ENCODE results near the gene CNKSR2.

The CNKSR2 gene

DNA sequence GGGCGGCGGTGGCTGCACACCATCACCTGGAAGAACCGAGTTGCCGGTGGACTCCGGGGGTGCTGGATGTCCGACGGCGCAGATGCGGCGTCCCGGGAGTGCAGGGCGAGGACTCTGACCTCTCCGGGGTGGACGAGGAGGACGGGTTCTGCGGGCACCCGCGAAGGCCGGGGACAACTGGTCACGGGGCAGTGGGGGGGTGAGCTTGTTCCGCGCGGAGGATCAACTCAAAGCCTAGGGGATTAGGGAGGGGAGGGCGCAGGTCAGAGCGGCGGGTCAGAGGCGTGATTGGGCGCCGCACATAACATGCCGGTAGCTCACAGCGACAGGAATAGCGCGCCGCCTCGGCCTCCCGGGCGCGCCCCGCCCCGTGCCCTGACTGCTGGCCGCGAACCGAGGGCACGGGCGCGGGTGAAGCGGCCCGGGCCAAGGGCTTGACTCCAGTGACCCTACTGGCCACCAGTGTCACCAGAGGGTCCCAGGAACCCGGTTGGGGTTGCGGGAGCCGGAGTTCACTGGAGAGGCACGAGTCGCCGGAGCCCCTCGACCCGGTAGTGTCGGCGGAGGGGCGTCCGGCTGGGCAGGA, 284.0 kb downstream of the CNKSR2 start, which contains the start of gene KLHL34:
KLHL34 (minus strand) TSS at position 179 of the 586 bp plus-strand sequence. CDS start 542 bp downstream, outside the sequence.
- H3K4me1 ChIP-seq (ENCODE audit: control insufficient read depth, insufficient read depth, low read length) = no peaks in the 10 kb centered on the region
- peak within 1 kb of the TSS; percentile 65 for H3K9ac ChIP-seq (ENCODE audit: low read depth, low read length)
- H3K36me3 ChIP-seq (ENCODE audit: control insufficient read depth, insufficient read depth, low read length) = no peaks in the 10 kb centered on the region
- H3K27me3 ChIP-seq (ENCODE audit: control insufficient read depth, insufficient read depth, low read length) = no peaks in the 10 kb centered on the region
- no peaks in the 10 kb centered on the region for H3K9me3 ChIP-seq (ENCODE audit: control insufficient read depth, insufficient read depth, low read length)
- H3K4me3 ChIP-seq (ENCODE audit: low read depth, low read length) = peak within 1 kb of the TSS; percentile 33

DNA sequence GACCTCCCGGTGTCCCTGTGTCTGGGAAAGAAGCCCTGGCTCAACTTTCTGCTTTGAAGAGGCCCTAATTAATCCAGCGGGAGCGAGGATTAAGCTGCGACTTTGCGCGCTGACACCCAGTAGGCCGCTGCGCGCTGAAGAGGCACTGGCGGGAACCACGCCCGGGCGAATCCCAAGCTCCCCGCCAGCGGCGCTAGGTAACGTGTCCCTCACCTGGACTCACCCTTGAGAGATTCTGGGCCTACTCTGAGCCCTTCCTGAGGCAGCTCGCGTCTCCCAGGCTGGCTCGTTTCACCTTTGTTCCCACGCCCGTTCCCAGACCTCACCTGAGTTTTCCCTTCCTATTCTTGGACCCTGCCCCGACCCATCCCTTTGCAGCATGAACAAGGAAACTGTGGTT, 284.5 kb downstream of the CNKSR2 start:
- Histone ChIP-seq H3K9me3 (ENCODE audit: control insufficient read depth, insufficient read depth, low read length) (no peaks in the 10 kb centered on the region), H3K36me3 (ENCODE audit: control insufficient read depth, insufficient read depth, low read length) (no peaks in the 10 kb centered on the region), H3K27me3 (ENCODE audit: control insufficient read depth, insufficient read depth, low read length) (no peaks in the 10 kb centered on the region), H3K4me3 (ENCODE audit: low read depth, low read length) (peak overlapping the region; percentile 33), H3K4me1 (ENCODE audit: control insufficient read depth, insufficient read depth, low read length) (no peaks in the 10 kb centered on the region), H3K9ac (ENCODE audit: low read depth, low read length) (peak overlapping the region; percentile 65)

DNA sequence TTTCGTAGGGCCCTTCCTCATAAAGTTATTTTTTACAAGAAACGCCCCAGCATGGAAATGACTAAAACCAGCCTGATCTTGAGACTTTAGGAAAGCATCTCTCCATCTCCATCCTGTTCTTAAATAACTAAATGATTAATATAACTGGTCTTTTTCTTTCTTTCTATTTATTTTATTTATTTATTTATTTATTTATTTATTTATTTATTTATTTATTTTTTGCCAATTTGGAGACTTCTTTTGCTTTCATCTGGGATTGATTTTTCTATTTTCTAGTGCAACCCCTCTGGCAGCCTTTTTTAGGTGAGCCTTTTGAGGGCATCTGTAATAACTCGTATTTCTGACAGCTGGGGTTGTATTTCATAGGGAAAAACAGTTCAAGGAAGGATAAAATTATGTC, 285.1 kb downstream of the CNKSR2 start:
- H3K4me1 ChIP-seq (ENCODE audit: control insufficient read depth, insufficient read depth, low read length) = no peaks in the 10 kb centered on the region
- no peaks in the 10 kb centered on the region for H3K27me3 ChIP-seq (ENCODE audit: control insufficient read depth, insufficient read depth, low read length)
- H3K9me3 ChIP-seq (ENCODE audit: control insufficient read depth, insufficient read depth, low read length) = no peaks in the 10 kb centered on the region
- H3K9ac ChIP-seq (ENCODE audit: low read depth, low read length) = no peak overlapping the region
- no peaks in the 10 kb centered on the region for H3K36me3 ChIP-seq (ENCODE audit: control insufficient read depth, insufficient read depth, low read length)
- H3K4me3 ChIP-seq (ENCODE audit: low read depth, low read length) = no peak overlapping the region

DNA sequence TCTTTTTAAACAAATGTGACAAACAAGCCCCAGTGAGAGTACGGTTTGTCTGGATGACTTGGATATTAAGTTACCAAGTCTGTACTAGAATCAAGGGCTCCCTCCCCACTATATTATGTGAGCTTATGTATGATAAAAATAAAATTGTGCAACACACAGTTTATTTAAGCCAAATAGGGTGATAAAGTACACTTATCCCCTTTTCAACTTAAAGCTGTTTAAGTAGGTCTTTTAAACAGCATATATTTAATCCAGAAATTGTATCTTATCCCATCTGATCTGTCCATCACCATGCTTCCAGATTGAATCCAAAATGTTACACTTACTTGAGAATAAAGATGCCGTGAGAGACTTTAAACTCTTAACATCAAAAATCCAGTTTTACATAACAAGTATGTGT, 285.9 kb downstream of the CNKSR2 start:
- no peaks in the 10 kb centered on the region for H3K36me3 ChIP-seq (ENCODE audit: control insufficient read depth, insufficient read depth, low read length)
- H3K9ac ChIP-seq (ENCODE audit: low read depth, low read length) = no peak overlapping the region
- no peaks in the 10 kb centered on the region for H3K9me3 ChIP-seq (ENCODE audit: control insufficient read depth, insufficient read depth, low read length)
- H3K4me3 ChIP-seq (ENCODE audit: low read depth, low read length) = no peak overlapping the region
- no peaks in the 10 kb centered on the region for H3K4me1 ChIP-seq (ENCODE audit: control insufficient read depth, insufficient read depth, low read length)
- no peaks in the 10 kb centered on the region for H3K27me3 ChIP-seq (ENCODE audit: control insufficient read depth, insufficient read depth, low read length)

DNA sequence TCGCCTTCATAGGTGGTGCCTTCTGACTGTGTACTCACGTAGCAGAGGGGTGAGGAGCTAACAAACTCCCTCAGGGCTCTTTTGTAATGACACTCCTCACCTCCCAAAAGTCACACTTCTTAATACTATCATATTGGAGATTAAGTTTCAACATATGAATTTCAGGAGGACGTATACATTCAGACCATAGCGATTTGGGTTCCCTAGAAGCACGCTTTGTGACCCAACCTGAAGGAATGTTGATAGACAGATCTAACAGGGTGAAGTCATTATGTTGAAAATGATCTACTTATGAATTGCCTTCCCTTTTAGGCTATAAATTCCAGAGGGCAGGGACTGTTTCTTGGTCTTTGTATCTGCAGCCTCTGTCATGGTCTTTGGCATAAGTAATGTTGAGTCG, 287.1 kb downstream of the CNKSR2 start:
- Histone ChIP-seq H3K9me3 (ENCODE audit: control insufficient read depth, insufficient read depth, low read length) (no peaks in the 10 kb centered on the region), H3K27me3 (ENCODE audit: control insufficient read depth, insufficient read depth, low read length) (no peaks in the 10 kb centered on the region), H3K4me1 (ENCODE audit: control insufficient read depth, insufficient read depth, low read length) (no peaks in the 10 kb centered on the region), H3K9ac (ENCODE audit: low read depth, low read length) (no peak overlapping the region), H3K4me3 (ENCODE audit: low read depth, low read length) (no peak overlapping the region), H3K36me3 (ENCODE audit: control insufficient read depth, insufficient read depth, low read length) (no peaks in the 10 kb centered on the region)

DNA sequence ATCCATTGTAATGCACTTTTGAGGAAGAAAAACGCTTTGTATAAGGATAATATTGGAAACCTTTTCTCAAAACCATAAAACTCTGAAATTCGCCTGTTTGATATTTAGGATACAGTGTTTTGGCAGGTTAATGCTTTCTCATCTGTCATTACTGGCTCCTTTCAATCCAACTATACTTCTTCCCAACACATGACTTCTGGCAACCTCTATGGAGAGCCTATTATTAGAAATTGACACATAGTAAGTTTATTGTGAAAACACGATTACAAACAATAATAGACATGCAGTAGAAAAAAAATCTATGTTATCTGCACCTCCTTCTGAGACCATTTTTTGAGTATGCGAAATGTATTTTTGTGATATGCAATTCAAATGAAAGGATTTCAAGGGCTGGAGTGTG, 288.5 kb downstream of the CNKSR2 start:
- Histone ChIP-seq H3K36me3 (ENCODE audit: control insufficient read depth, insufficient read depth, low read length) (no peaks in the 10 kb centered on the region), H3K9me3 (ENCODE audit: control insufficient read depth, insufficient read depth, low read length) (no peaks in the 10 kb centered on the region), H3K4me3 (ENCODE audit: low read depth, low read length) (no peak overlapping the region), H3K9ac (ENCODE audit: low read depth, low read length) (no peak overlapping the region), H3K27me3 (ENCODE audit: control insufficient read depth, insufficient read depth, low read length) (no peaks in the 10 kb centered on the region), H3K4me1 (ENCODE audit: control insufficient read depth, insufficient read depth, low read length) (no peaks in the 10 kb centered on the region)

DNA sequence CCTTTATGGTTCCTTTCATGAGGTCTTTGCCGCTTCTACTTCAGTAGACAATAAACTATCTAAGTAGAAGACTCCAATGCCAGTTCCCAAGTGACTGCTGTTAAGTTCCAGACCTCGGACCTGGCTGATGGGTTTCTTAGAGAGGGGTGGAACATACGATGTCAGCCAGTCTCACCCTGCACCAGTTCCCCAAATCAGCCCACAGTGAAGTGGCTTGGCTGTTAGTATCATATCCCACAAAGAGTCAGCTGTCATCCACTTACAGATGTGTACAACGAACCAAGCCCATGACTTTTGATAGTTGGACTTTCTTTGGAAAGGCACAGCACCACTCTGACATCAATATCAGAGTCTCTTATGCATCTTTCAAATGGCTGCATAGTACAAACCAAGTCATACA, 292.0 kb downstream of the CNKSR2 start:
- Histone ChIP-seq H3K9ac (ENCODE audit: low read depth, low read length) (no peak overlapping the region), H3K36me3 (ENCODE audit: control insufficient read depth, insufficient read depth, low read length) (no peaks in the 10 kb centered on the region), H3K9me3 (ENCODE audit: control insufficient read depth, insufficient read depth, low read length) (no peaks in the 10 kb centered on the region), H3K4me1 (ENCODE audit: control insufficient read depth, insufficient read depth, low read length) (no peaks in the 10 kb centered on the region), H3K27me3 (ENCODE audit: control insufficient read depth, insufficient read depth, low read length) (no peaks in the 10 kb centered on the region), H3K4me3 (ENCODE audit: low read depth, low read length) (no peak overlapping the region)

DNA sequence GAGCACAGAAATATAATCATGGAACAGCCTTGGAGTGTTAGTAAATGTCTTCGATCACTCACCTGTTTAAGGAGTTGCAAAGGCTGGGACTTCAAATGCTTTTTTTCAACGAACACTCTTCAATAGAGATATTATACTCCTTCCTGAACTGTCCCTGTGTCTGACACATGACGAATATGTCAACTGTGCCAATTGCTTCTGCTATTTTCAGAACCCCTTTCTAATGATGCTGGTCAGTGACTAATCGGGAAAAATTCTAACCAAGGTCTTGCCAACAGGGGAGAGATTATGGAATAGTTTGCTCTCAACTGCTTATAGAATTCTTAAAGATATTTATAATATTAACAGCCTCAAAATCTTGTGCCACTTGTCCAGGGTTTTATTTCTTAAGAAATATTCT, 292.5 kb downstream of the CNKSR2 start:
- H3K36me3 ChIP-seq (ENCODE audit: control insufficient read depth, insufficient read depth, low read length) = no peaks in the 10 kb centered on the region
- no peaks in the 10 kb centered on the region for H3K27me3 ChIP-seq (ENCODE audit: control insufficient read depth, insufficient read depth, low read length)
- H3K9me3 ChIP-seq (ENCODE audit: control insufficient read depth, insufficient read depth, low read length) = no peaks in the 10 kb centered on the region
- H3K9ac ChIP-seq (ENCODE audit: low read depth, low read length) = no peak overlapping the region
- H3K4me3 ChIP-seq (ENCODE audit: low read depth, low read length) = no peak overlapping the region
- H3K4me1 ChIP-seq (ENCODE audit: control insufficient read depth, insufficient read depth, low read length) = no peaks in the 10 kb centered on the region

DNA sequence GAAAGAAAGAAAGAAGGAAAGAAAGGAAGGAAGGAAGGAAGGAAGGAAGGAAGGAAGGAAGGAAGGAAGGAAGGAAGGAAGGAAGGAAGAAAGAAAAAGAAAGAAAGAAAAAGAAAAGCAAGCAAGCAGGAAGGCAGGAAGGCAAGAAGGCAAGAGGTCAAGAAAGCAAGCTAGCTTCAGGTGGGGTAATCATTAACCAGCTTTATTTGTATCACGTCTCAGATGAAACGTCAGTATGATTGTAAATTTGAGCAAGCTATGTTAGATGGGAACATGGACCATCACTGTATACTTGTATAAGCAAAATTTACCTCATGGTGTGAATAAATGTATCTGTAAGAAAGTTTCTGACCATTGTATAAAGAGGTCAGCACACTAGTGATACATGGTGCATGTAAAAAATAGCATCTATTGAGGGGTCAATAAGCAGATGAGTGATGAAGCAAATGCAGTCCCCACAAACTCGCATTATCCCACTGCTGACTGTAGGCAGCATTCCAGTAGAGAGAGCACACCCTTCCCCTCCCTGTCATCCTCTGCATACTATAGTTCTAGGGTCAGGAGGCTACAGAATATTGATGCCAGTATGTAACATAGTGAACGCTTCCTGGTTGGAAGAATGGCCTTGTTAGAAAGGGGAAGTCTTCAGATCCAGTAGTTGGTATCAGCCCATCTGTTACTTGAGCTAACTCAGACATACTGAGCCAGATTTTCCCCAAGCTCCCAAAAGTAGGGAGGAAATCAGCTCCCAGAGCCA, 300.4 kb downstream of the CNKSR2 start:
- peaks cover 8% of the 10 kb centered on the region for H3K4me1 ChIP-seq (ENCODE audit: control insufficient read depth, insufficient read depth, low read length)
- no peaks in the 10 kb centered on the region for H3K27me3 ChIP-seq (ENCODE audit: control insufficient read depth, insufficient read depth, low read length)
- no peak overlapping the region for H3K4me3 ChIP-seq (ENCODE audit: low read depth, low read length)
- H3K9ac ChIP-seq (ENCODE audit: low read depth, low read length) = no peak overlapping the region
- H3K36me3 ChIP-seq (ENCODE audit: control insufficient read depth, insufficient read depth, low read length) = no peaks in the 10 kb centered on the region
- H3K9me3 ChIP-seq (ENCODE audit: control insufficient read depth, insufficient read depth, low read length) = no peaks in the 10 kb centered on the region

DNA sequence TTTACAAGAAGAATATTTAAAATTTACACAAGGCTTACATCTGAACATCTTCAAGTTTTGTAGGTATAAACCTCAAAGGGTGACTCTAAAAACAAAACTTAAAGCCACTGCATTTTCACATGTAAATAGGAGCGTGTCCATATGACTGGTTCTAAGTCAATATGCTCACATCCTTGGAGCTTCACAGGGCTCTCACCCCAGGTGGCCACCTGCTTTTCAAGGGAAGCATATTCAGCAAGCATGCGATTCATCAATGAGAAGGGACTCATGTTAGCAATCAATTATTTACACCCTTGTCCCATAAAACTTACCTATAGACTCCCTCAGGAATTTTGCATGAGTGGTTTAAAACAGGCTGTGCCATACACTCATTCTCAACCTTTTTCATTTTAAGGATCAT, 301.7 kb downstream of the CNKSR2 start:
- Histone ChIP-seq H3K27me3 (ENCODE audit: control insufficient read depth, insufficient read depth, low read length) (no peaks in the 10 kb centered on the region), H3K9me3 (ENCODE audit: control insufficient read depth, insufficient read depth, low read length) (no peaks in the 10 kb centered on the region), H3K9ac (ENCODE audit: low read depth, low read length) (no peak overlapping the region), H3K4me3 (ENCODE audit: low read depth, low read length) (no peak overlapping the region), H3K36me3 (ENCODE audit: control insufficient read depth, insufficient read depth, low read length) (no peaks in the 10 kb centered on the region), H3K4me1 (ENCODE audit: control insufficient read depth, insufficient read depth, low read length) (peaks cover 8% of the 10 kb centered on the region)

DNA sequence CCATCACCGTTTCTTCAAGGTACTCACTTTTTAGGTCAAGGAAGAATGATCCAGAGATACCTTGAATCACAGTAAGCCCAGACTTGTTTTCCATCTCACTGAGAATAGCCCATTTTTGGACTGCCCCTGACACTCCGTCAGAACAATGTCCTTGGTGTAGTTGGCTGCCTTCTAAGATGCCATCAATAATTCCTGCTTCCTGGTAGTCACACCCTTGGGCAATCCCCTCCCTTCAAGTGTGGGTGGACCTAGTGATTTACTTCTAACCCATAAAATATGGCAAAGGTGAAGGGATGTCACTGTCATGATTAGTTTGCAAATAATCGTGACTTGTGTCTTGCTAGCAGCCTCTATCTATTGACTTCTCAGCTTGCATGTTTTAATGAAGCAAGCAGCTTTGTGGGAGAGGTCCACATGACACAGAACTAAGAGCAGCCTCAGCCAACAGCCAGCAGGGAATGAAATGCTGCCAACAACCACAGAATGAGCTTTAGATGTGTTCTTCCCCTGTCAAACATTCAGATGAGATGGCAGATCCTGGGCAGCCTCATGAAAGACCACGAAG, 303.9 kb downstream of the CNKSR2 start:
- Histone ChIP-seq H3K27me3 (ENCODE audit: control insufficient read depth, insufficient read depth, low read length) (no peaks in the 10 kb centered on the region), H3K36me3 (ENCODE audit: control insufficient read depth, insufficient read depth, low read length) (no peaks in the 10 kb centered on the region), H3K9ac (ENCODE audit: low read depth, low read length) (no peak overlapping the region), H3K4me3 (ENCODE audit: low read depth, low read length) (no peak overlapping the region), H3K9me3 (ENCODE audit: control insufficient read depth, insufficient read depth, low read length) (no peaks in the 10 kb centered on the region), H3K4me1 (ENCODE audit: control insufficient read depth, insufficient read depth, low read length) (peaks cover 8% of the 10 kb centered on the region)

DNA sequence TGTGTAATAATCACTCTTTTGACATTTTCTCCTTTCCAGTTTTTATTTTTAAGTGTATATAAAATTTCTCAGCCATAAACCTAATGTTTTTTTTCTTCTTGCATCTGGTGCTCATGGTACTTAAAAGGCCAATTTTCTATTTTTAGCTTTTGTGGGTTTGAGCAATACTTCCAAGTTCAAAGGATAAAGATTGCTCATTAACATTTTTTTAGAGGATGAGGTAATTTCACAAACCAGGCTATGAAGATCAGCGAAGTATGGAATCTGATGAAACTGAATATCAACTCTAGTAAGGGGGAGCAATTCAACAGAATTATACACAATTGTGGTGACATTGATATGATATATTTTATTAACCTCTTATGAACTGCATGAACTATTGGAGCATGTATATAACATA, 309.7 kb downstream of the CNKSR2 start:
- Histone ChIP-seq H3K36me3 (ENCODE audit: control insufficient read depth, insufficient read depth, low read length) (no peaks in the 10 kb centered on the region), H3K9me3 (ENCODE audit: control insufficient read depth, insufficient read depth, low read length) (no peaks in the 10 kb centered on the region), H3K27me3 (ENCODE audit: control insufficient read depth, insufficient read depth, low read length) (no peaks in the 10 kb centered on the region)

More for the DNA sequence above, 309.7 kb downstream of the CNKSR2 start:
- Histone ChIP-seq H3K9ac (ENCODE audit: low read depth, low read length) (no peak overlapping the region), H3K4me1 (ENCODE audit: control insufficient read depth, insufficient read depth, low read length) (no peaks in the 10 kb centered on the region), H3K4me3 (ENCODE audit: low read depth, low read length) (no peak overlapping the region)
